Measurements from ENCODE around the gene RNF11. TPM values are rescaled to one million over a fixed set of nuclear protein-coding genes. Genes with fewer than 3 reads are reported as not detected.

Gene RNF11
- total RNA-seq, 1 donor = 37.7 TPM

DNA sequence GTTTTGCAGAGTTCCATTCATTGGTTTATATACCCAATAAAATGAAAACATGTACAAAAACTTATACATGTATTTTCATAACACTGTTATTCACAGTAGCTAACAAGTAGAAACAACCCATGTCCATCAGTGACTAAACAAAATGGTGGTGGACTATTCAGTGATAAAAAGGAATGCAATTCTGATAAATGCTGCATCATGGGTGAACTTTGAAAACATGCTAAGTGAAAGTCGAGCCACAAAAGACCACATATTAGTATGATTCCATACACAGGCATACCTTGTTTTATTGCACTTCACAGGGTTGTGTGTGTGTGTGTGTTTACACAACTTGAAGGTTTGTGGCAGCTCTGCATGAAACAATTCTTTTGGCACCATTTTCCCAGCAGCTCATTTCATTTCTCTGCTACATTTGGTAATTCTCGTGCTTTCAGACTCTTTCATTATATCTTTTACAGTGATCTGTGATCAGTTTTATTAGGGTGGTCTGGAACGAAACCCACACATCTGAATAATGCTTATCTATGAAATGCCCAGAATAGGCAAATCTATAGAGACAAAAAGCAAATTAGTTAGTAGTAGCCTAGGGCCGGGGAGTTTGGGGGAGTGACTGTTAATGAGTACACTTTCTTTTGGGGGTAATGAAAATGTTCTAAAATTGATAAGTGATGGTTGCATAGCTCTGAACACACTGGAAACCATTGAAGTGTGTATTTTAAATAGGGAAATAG, 27.2 kb downstream of the RNF11 start:
- DNase-seq (ENCODE audit: low read depth in 2 of 3, low spot score in 2 of 3) = no peak

DNA sequence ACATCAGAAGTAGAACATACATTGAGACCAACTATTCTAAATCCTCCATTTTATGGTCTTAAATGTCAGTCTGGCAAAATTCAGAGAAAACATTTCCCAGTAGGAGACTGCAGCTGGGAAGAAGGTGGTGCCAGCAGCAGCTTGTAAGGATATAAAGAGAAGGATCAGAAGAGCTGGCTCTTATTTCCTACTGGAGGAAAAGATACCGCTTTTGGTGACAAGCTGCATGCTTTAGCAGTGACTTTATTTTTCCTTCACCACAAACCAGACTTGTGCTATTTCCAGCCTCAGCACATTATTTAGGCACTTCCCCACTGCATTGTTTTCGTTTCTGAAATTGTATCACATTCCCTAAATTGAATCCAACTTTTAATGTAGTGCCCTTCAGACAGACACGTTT, 28.4 kb downstream of the RNF11 start:
- no peak for DNase-seq (ENCODE audit: low read depth in 2 of 3, low spot score in 2 of 3)

DNA sequence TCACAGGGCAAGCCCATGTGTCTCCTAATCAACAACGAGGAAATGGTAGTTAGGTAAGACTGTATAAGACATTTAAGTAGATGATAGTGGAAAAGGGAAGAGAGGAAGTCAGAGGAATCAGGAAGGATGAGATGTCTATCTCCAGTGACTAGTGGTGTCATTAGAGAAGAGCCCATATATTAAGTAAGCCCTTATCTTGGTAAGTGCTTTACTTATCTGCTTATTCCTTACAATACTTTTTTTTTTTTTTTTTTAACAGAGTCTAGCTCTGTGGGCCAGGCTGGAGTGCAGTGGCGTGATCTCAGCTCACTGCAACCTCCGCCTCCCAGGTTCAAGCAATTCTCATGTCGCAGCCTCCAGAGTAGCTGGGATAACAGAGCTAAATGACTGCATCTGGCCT, 29.5 kb downstream of the RNF11 start:
- no peak for DNase-seq (ENCODE audit: low read depth in 2 of 3, low spot score in 2 of 3)

GRCh38 chr1:51266181-51266580, 30.1 kb downstream of the RNF11 start:
- no peak for DNase-seq (ENCODE audit: low read depth in 2 of 3, low spot score in 2 of 3)

DNA sequence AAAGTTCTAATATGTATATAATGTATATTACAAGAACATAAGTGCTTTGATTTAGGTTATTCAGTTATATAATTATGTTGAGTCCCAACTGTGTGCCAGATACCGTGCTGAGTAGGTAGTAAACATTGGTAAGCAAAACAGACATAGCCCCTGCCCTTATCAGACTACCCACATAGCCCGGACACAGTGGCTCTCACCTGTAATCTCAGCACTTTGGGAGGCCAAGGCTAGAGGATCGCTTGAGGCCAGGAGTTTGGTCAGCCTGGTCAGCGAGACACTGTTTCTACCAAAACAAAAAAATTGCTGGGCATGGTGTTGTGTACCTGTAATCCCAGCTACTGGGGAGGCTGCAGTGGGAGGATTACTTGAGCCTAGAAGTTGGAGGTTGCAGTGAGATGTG, 30.7 kb downstream of the RNF11 start:
- DNase-seq (ENCODE audit: low read depth in 2 of 3, low spot score in 2 of 3) = no peak

DNA sequence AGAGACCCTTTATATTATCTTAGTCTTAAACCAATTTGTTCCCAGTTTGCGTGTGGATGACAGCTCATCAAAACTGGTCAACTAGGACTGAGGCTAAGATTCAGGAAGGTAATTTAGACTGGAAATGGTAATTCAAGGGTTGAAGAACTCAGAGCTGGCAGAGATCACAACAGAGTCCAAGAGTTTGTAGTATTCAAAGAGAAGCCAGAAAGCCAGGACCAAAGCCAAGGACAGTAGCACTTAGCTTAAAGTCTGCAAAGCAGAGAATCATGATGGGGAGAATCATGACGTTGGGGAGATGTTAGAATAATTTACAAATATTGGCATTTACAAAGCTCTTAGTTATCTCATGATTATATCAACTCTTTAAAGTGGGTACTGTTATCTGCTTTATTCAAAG, 32.6 kb downstream of the RNF11 start:
- no peak for DNase-seq (ENCODE audit: low read depth in 2 of 3, low spot score in 2 of 3)

- DNase-seq (ENCODE audit: low read depth in 2 of 3, low spot score in 2 of 3) = no peak
Observed at GRCh38 chr1:51270751-51271150, 34.7 kb downstream of the RNF11 start.

GRCh38 chr1:51272916-51273315, 36.8 kb downstream of the RNF11 start:
- DNase-seq (ENCODE audit: low read depth in 2 of 3, low spot score in 2 of 3) = no peak

DNA sequence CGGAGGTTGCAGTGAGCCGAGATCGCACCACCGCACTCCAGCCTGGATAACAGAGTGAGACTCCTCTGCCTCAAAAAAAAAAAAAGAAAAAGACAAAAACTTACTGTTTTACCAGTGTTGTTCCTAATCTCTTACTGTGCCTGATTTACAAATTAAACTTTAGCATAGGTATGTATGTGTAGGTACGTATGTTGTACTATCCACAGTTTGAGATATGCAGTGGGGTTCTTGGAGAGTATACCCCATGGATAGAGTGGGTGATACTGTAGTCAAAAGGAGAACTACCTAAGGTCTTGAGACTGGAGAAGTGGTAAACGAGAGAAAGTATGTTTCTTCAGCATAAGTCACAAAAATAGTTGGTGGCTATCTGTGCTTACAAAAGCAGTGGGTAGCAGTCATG, 38.6 kb downstream of the RNF11 start:
- no peak for DNase-seq (ENCODE audit: low read depth in 2 of 3, low spot score in 2 of 3)

DNA sequence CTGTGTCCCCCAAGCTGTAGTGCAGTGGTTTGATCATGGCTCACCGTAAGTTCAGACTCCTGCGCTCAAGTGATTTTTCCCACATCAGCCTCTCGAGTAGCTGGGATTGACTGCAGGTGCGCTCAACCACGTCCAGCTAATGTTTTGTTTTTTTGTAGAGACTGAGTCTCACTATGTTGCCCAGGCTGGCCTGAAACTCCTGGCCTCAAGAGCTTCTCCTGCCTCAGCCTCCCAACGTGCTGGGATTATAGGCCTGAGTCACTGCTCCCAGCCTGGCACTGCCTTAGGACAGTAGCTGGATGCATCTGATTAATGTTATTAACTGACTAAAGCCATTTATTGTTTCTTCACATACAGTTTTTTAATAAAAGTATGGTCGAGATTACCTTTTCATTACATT, 40.2 kb downstream of the RNF11 start:
- DNase-seq (ENCODE audit: low read depth in 2 of 3, low spot score in 2 of 3) = no peak

GRCh38 chr1:51280321-51280978, 44.4 kb downstream of the RNF11 start:
- DNase-seq (ENCODE audit: low read depth in 2 of 3, low spot score in 2 of 3) = no peak

GRCh38 chr1:51281807-51282206, 45.7 kb downstream of the RNF11 start:
- DNase-seq (ENCODE audit: low read depth in 2 of 3, low spot score in 2 of 3) = no peak

DNA sequence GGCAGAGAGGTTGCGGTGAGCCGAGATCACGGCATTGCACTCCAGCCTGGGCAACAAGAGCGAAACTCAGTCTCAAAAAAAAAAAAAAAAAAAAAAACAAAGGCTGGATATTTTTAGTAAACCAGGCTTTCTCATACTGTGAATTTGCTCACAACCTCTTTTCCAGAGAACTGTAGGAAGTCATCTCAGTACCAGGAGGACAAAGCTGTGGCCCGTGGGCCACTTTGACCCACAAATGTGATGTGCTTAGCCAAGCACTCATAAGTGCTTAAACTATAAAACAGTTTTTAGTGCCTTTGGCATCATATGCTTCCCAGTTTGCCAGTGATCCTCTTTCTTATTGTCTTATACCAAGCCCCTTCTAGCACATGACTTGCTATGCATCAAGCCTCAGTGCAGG, 46.5 kb downstream of the RNF11 start:
- DNase-seq (ENCODE audit: low read depth in 2 of 3, low spot score in 2 of 3) = no peak

DNA sequence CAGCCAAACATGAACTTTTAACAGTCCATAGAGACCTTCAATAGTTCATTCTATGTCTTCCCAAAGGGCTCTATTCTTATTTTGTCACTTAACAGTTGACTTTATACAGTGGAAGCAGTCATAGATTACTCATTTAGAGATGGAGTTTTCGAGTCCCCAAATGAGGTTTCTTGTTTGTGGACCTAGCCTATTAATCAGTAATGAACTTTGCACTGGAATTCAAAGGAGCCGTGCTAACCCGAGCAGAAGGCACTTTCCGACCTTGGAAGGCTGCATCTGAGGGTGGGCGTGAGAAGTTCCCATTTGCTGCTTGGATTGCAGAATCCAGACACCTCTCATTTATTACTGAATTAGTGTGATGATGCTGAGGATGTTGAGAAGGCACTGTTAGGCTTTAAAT, 47.9 kb downstream of the RNF11 start:
- no peak for DNase-seq (ENCODE audit: low read depth in 2 of 3, low spot score in 2 of 3)

DNA sequence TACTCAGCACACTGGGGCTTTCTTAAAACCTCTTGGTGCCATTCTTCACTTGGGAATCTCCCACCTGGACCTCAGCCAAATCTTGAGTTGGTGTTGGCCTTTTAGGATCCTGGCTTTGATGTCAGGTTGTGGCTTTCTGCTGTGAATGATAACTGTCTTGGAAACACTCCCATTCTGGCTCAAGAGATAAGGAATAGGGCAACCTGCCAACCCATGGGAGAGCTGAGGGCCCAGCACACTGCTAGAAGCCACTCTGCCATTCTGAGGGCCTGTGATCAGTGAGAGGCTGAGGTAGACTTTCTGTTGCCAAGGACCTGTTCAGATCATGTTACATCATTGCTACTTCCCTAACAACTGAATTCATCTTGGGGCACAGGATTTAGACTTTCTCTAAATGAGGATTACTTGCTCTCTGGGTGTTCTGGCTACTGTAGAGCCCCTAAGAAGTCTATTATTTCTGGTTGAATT, 48.4 kb downstream of the RNF11 start:
- peak in 2 of 3 donors; percentile 81 to 84 for DNase-seq (ENCODE audit: low read depth in 2 of 3, low spot score in 2 of 3)

GRCh38 chr1:51285055-51285454, 49.0 kb downstream of the RNF11 start:
- DNase-seq (ENCODE audit: low read depth in 2 of 3, low spot score in 2 of 3) = no peak

DNA sequence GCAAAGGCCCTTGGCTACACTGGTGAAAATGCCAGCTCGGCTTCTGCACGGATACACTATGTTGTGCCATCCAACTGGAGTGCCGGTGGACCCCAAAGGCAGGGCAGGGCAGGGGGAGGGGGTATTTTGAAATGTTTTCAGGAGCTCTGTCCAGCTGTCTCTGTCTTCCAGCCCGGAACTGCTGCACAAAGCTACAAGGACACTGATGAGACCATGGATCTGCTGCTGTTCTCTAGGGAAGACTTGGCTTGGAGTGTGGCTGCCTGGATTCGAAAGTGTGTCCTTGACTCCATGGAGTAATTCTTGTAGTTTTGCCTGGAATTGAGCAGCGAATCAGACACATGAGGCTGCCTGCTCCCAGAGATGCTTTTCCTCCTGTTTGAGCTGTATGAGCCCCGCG, 51.9 kb downstream of the RNF11 start:
- no peak for DNase-seq (ENCODE audit: low read depth in 2 of 3, low spot score in 2 of 3)

GRCh38 chr1:51288578-51288977, 52.5 kb downstream of the RNF11 start:
- DNase-seq (ENCODE audit: low read depth in 2 of 3, low spot score in 2 of 3) = no peak

GRCh38 chr1:51289676-51290488, 53.8 kb downstream of the RNF11 start:
- DNase-seq (ENCODE audit: low read depth in 2 of 3, low spot score in 2 of 3) = no peak

- no peak for DNase-seq (ENCODE audit: low read depth in 2 of 3, low spot score in 2 of 3)
Observed at GRCh38 chr1:51290489-51290847, 54.4 kb downstream of the RNF11 start.

GRCh38 chr1:51293898-51294515, 57.9 kb downstream of the RNF11 start:
- DNase-seq (ENCODE audit: low read depth in 2 of 3, low spot score in 2 of 3) = no peak
